Cardiac septum (tissue), 1 donor: ENCODE measurements around the gene SLC44A5. TPM values are rescaled to one million over a fixed set of nuclear protein-coding genes. Genes with fewer than 3 reads are reported as not detected.
"Not testable (repeated sequence)": the region's sequence is repeated elsewhere in the genome, so short reads cannot be mapped to it uniquely, and the experiment has no call there.

Experiments used
- DNase-seq: peaks from one replicate; pipeline ENCODE4 v3.0.0-alpha.2; 2020; ENCODE audit warnings: low spot score
- intact Hi-C: fragments of 100-400 bp; cut with DNase I; formaldehyde crosslinking; loops from one replicate; pipeline ENCODE4 v1.14.0; 2022
- total RNA-seq: library from RNA; stranded (reverse); fragmentation: NEBNext Ultra II Directional; extraction: Animal tissue kit (Norgen Biotek cat#: 25700); gene quantifications from one replicate; pipeline ENCODE4 v1.2.1, GENCODE V29; 2021
- donor health status: DM: no; HTN: no; CAD: no.

SLC44A5 gene
- total RNA-seq, 1 donor from 2014 or later, result 3.9 TPM

DNA sequence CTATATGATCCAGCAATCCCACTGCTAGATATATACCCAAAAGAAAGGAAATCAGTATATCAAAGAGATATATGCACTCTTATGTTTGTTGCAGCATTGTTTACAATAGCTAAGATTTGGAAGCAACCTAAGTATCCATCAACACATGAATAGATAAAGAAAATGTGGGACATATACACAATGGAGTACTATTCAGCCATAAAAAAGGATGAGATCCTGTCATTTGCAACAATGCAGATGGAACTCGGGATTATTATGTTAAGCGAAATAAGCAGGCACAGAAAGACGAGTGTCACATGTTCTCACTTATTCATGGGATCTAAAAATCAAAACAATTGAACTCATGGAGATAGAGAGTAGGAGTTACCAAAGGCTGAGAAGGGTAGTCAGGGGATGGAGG lies 17.5 kb downstream of the SLC44A5 start:
- DNase-seq, intact Hi-C loops: not testable (repeated sequence)

DNA sequence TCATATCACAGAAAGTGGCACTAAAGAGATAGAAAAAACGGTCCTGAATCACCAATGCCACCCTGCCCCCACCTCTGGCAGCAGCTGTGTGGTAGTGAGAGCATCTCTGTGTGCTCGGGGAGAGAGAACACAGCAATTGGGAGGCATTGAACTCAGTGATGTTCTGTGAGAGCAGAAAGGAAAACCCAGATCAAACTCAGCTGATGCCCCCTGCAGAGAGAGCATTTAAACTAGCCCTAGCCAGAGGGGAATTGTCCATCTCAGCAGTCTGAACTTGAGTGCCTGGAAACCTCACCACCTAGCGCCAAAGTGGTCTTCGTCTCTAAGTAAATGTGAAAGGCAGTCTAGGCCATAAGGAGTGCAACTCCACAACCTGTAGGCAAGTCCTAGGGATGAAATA lies 21.3 kb downstream of the SLC44A5 start:
- intact Hi-C loops, result no loop called here
- DNase-seq, result no peak

DNA sequence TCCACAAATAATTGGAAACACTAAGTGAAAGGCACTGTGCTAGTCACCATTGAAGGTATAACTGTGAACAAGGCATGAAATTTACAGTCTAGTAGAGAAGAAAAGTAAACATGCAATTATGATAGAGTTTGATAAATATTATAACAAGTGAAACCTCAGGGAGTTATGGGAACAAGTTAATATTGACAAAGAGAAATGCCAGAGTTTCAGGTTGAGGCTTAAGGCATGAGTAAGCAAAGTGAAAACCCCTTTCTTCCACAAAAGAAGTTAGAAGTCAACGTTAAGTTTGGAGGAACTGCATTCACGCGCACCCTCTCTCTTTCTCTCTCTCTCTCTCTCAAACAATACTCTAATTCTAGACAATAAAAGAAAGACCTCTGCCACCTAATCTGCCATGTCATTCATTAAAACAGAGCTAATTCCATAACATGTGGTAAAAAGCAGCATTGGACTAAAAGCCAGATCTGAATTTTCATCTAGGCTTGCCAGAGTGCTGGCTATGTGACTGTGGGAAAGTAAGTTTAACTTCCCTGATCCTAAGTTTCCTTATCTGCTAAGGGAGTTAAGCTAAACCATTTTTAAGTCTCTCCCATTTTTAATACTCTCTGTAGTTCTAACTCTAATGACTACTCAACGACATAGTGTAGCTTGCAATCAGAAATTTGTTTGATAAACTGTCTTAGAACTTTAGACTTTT lies 22.0 kb downstream of the SLC44A5 start:
- intact Hi-C loops, result no loop called here
- DNase-seq, result no peak

DNA sequence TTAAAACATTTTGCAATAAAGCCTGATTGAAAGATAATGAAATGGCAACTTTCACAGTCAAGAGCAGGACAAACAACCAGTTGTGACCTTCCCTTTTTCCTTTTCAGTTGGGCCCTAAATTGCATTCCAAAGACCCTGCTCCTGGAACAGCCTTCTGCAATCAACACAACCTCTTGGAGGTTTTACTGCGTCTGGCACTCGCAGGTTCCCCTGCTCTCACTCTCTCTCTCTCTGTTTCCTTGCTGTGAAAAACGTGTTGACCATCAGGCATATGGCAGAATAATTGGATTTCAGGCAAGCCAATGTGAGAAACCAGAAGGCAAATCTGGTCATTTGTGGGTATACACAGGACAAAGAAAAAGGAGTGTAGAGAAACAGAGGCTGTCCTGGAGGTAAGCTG lies 23.2 kb downstream of the SLC44A5 start:
- intact Hi-C loops, result no loop called here
- DNase-seq, result no peak

DNA sequence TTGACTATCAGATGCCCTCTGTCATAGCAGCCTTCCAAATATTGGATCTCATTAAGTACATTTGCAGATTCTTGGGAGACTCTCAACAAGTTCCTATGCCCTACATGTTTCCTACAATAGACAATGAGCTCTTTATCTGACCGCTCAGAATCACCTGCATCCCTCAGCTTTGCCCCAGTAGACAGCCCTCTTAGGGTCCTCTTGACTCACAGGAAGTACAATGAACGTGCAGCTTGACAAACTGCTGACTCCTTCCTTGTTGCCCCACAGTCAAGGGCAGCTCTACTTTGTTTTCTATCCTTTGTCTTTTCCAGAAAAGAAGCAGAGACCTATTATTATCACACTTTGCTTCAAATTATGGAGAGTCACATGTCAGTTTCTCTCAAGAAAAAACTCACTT lies 27.6 kb downstream of the SLC44A5 start:
- DNase-seq, result no peak
- intact Hi-C loops, result no loop called here

DNA sequence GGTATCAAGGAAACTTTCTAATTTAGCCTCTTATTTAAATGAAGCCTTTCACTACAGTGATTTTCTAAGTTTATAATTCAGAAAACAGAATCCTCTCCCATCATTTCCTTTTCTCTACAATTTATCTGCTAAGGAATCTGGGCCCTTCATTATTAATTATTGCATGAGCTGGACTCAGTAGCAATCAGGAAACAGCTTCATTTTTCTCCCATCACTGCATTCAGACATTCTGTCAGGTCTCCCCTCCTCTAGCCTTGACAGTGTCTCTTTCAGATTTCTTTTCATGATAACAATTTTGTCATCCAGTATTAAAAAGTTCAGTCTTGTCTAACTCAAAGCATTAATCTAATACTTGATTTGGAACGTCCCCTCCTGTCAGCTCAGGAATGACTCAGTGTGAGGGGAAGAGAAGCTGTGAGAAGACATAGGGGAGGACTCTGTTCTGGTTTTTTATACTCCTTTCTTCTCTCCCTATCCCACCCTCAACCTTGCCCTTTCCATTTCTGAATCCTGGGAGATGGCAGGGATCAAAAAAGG lies 28.1 kb downstream of the SLC44A5 start:
- DNase-seq, result no peak
- intact Hi-C loops, result no loop called here

DNA sequence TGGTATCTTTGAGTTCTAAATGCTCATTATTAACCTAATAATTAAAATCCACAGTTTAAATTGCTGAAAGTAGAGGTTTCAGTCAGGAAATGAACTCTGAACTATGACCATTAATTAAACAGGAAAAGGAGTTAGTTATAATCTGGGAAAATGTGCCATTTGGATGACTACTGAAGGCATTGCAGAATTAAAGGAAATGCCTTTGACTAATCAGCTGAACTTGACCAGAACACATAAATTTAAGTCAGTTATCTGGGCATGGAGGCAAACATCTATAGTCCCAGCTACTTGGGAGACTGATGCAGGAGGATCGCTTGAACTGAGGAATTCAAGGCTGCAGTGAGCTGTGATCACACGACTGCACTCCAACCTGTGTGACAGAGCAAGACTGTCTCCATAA lies 31.9 kb downstream of the SLC44A5 start:
- intact Hi-C loops, result no loop called here

DNA sequence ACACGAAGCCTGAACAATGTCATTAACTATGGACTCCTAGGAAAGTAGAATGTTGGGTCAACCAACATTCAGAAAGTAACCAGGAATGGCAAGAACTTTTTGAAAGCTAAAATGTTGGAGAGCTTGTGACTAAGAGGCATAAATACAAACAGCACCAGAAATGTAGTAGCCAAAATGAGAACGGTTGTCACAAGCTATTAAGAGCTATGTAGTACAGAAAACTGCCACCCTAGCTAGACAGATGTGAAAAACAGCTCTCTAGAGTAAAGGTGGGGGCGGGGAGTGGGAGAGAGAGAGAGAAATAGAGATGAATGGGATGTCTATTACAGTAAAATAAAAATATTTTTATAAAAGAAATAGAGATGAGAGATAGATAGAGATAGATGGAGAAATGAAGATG lies 35.1 kb downstream of the SLC44A5 start:
- intact Hi-C loops, result no loop called here
- DNase-seq, result no peak

More for the DNA sequence above, 31.9 kb downstream of the SLC44A5 start:
- DNase-seq, result no peak

DNA sequence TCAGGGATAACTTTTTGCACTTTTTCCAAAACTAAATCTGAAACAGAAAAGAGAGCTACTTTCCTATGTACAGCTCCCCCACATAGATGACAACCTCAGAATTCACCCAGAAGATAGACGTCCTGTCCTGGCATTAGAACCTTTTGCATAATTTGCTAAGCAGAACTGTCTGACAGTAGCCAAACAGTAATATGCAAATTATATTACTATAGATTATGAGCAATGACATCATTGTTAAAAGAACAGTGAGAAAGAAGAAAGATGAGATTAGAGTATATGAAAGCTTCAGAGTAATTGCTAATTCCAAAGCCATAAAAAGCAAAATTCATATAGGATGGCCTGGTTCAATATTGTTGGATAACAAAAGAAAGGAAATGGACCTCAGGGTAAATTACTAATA lies 43.7 kb downstream of the SLC44A5 start:
- intact Hi-C loops, result no loop called here
- no peak for DNase-seq

DNA sequence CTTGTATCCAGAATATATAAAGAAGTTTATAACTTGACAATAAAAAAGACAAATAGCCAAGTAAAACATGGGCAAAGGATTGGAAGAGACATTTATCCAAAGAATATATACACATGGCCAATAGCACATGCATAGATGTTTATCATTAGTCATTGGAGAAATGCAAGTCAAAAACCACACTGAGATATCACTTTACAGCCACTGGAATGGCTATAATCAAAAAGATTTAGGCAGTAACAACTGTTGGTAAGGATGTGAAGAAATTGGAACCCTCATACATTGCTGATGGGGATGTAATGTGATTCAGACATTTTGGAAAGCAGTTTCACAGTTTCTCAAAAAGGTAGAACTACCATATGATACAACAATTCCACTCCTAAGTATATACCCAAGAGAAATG lies 51.1 kb downstream of the SLC44A5 start:
- intact Hi-C loops, result no loop called here
- DNase-seq, result no peak

DNA sequence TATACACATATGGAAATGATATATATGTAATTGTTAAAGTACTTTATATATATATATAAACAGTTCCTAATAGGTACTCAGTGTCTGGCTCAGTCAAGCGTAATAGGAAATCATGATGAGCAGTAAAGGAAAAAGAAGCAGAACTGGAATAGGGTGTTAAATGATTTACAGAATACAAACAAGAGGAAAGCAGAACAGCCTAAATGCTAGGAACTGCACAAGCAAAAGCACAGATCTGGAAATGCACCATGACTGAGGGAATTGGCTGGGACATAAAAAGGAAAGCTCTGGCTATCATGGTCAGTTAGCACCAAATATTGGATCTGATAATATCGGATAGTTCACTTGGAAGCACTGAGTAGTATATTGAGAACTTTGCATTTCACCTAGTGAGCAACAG lies 51.8 kb downstream of the SLC44A5 start:
- intact Hi-C loops, result no loop called here
- no peak for DNase-seq

DNA sequence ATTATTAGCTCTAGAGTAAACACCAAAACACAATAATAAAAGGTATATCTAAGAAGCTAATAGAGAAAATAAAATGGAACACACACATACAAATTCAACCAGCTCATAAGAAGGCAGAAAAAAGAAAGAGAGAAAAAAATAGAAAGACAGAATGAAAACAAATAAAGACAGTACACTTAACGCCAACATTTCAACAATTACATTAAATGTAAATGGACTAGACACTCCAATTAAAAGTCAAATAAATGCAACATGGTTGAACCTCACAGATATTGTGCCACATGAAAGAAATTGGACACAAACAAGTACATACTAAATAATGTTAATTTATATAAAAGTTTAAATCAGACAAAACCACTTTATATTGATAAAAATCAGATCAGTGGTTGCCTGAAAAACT lies 56.0 kb downstream of the SLC44A5 start:
- intact Hi-C loops, result no loop called here
- no peak for DNase-seq

DNA sequence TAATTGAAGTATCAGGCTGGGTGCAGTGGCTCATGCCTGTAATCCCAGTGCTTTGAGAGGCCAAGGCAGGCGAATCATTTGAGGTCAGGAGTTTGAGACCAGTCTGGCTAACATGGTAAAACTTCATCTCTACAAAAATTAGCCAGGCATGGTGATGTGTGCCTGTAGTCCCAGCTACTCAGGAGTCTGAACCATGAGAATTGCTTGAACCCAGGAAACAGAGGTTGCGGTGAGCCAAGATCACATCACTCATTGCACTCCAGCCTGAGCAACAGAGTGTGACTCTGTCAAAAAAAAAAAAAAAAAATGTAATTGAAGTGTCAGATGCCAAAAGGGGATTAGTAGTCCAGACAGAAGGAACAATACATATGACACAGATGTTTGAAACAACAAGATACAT lies 56.7 kb downstream of the SLC44A5 start:
- no peak for DNase-seq
- intact Hi-C loops, result no loop called here

DNA sequence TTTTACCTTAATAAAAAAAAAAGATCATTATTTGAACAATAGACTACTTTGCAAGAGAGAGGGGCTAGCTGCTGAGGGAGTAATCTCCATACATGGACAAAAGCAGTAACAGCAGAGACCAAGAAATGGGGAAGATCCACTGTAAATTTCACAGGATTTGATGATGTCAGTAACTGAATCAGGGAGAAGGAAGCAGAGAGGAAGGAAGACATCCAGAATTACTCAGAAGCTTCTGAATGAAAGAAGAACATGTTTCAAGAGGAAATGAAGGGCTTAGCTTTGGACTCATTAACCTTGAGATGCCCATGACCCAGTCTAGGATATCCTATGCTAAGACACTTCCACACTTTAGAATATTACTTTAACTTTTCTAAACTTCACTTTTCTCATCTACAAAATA lies 60.4 kb downstream of the SLC44A5 start:
- DNase-seq, result no peak
- intact Hi-C loops, result no loop called here

DNA sequence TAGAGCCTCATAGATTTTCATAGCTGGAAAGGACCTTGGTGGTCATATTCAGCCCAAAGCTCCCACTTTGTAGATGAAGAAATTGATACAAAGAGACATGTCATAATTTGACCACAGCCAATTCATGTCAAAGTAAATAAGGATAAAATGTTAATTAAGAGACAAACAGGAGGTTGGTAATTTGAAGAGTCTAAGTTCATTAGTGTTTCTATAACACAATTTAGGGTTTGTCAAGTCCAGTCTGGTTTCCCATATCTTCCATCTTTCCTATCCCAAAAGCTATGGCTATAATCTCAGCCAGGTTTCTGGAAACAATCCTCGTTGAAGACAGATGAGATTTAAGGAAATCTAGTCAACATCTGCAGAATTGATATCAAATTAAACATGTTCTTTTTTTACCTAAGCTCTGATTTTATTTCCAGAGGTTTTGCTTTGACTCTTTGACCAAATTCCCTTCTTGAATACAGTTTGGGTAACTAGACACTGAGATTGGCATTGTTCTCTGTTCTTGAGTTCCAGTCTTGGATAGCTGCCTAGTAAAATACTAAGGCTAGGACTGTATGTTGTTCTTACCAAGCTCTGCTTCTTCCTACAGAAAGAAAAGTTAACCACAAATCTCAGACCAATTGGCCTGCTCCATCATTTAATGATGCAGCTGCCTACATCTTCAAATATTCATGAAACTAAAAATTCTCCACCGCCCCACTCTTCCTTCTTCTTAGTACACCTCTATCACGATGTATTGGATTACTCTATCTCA lies 62.0 kb downstream of the SLC44A5 start:
- intact Hi-C loops, result no loop called here
- DNase-seq, result no peak

DNA sequence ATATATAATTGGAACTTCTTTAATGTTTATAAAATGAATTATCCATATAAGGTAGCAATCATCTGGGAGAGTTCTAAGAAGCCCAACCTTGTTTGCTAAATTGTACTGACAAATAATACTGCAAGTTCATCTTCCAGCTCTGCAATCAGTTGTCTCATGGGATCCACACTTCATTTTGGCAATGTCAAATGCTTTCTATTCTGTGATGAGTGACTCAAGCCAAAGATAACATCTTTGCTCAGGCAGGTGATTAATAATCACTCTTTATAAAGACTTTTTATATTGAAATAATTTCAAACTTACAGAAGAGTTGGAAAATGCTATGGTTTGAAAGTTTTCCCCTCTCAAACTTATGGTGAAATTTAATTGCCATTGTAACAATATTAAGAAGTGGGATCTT lies 67.2 kb downstream of the SLC44A5 start:
- intact Hi-C loops, result no loop called here
- DNase-seq, result no peak

DNA sequence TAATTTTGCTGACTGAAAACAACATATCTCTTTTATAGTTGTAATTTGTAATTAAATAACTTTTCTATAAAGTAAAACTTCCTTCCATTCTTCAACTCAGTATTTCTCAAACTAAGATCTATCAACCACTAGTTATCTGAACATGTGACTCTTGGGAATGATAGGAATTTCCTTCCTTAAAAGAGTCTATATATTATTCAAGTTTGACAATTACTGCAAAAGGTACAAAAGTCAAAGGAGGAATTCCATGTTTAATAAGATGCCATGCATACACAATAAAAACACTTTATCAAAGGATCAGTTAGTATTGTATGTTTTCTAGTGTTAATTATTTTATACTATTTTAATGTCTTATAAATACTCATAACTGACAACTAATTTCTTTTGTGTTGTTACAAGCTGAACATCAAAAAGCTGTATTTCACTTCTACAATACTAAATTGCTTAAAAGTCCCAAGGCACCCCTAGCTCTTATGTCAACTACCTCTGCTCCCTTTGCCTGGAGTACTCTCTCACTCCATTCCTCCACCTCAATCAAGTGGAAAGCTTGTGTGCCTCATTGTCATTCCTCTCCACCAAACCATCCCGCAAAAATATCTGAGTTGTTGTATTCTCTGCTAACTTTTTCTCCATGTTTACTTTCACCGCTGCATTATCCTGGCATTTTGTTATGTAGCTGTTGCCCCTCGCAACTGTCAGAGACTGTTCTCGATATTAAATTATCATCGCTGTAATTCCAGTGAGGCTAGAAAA lies 67.9 kb downstream of the SLC44A5 start:
- intact Hi-C loops, result no loop called here
- no peak for DNase-seq

DNA sequence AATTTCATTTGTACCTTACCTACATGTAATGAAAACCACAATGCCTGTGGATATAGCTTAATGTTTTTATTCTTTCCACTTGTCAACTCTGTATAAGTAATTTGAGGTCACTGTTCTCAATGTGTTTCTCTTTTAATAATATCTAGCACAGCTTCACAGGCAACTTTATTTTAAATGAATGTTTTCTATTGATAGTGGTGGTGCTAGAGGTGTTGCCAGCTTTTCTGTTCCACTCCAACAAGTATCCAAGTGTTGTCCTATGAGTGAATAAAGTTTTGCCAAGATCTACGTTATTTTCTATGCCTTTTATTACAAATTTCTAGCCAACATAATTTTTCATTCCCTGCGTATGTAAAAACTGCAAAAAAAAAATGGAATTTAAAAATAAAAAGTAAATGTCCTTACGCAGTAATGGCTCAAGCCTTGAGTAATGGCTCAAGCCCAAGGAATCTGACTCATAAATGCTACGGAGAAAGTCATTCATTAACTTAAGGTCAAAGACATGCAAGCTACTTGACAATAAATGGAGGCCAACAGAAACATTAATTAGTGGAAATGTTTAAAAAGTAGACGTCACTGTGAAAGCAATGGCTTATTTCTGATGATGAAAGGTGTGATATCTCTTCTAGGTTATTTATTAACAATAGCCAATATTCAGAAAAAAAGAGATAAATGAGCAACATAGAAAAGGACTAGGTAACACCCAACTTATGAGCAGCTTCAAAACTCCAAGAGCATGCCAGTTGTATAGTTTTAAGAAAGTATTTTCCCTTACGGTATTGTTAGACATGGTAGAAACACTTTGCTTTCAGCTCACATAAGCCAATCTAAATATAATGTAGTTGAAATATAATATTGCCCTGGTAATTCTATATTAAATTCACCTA lies 71.4 kb downstream of the SLC44A5 start:
- DNase-seq, result no peak
- intact Hi-C loops, result no loop called here

DNA sequence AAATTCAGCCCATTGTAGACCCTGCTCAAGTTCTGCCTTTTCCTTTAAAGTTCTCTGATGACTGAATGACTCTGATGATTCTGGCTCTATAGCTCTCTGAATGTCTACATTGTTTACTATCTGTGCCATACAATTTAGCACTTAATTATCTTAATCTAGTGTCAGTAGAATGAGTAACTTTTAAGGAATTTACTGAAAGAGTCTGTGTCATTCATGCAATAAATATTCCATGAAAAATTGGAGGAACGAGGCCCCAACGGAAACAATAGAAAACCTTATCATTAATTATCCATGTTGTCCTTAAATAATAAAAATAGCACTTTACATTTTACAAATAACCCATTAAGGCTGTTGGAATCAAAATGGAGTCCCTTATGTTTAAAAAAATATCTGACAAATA lies 77.8 kb downstream of the SLC44A5 start:
- DNase-seq, result no peak
- intact Hi-C loops, result no loop called here

DNA sequence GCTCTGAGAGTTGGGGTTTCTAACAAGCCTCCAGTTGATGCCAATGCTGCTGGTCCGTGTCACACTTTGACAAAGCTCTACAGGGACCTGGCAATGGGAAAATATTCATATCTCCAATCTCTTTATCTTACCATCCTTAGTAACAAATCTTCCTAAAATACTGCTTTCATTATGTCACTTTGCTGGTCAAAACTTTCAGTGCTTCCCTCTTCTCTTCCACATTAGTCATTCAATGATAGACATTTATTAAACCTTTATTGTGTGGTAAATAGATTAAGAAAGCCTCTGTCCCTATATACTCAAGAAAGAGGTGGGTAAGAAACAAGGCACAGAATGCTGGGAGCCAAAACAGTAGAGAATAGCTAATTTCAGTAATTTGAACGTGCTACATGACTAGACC lies 79.3 kb downstream of the SLC44A5 start:
- DNase-seq, result no peak
- intact Hi-C loops, result no loop called here
